H1 (cell line): ENCODE measurements around the gene RPLP2. TPM values are rescaled to one million over a fixed set of nuclear protein-coding genes. Genes with fewer than 3 reads are reported as not detected.

Experiments used
- CTCF ChIA-PET: fragments of 300-600 bp; sonication (Branson Sonifier 250); formaldehyde crosslinking; loops from one replicate; lab custom pipeline; 2021; ENCODE audit not compliant: partially characterized antibody; lab: Charles Lee
- POLR2A ChIA-PET: fragments of 300-600 bp; sonication (Branson Sonifier 250); formaldehyde crosslinking; loops from one replicate; lab custom pipeline; 2021; ENCODE audit warnings: inconsistent platforms; ENCODE audit not compliant: partially characterized antibody; lab: Charles Lee
- DNase-seq, 2 experiments: peaks; one replicate each; pipeline versions ENCODE4 v3.0.0 to v3.0.0-alpha.2; 2010 to 2022; ENCODE audit warnings: low spot score in 2 of 2, low read depth in 1 of 2, mixed read lengths in 1 of 2
- FAIRE-seq: peaks from 2 replicates; lab custom pipeline; 2011; peaks lifted over from hg19 to GRCh38; lab: Jason Lieb, UNC
- H2AFZ ChIP-seq: 2 replicates; pipeline ENCODE4 v1.8.1; 2012; ENCODE audit warnings: low read length, inconsistent platforms
- H2AK5ac ChIP-seq: 2 replicates; pipeline ENCODE4 v1.6.1; 2013; ENCODE audit warnings: low read depth, low read length
- H2BK120ac ChIP-seq: replicated peaks from 2 replicates; pipeline ENCODE3; 2013; ENCODE audit warnings: low read depth, low read length, inconsistent platforms
- H2BK12ac ChIP-seq: 2 replicates; pipeline ENCODE4 v1.6.1; 2013; ENCODE audit warnings: low read depth, low read length
- H2BK15ac ChIP-seq: 2 replicates; pipeline ENCODE4 v1.6.1; 2013; ENCODE audit warnings: low read length
- H2BK20ac ChIP-seq: 2 replicates; pipeline ENCODE4 v1.6.1; 2013; ENCODE audit warnings: low read length
- H2BK5ac ChIP-seq: 2 replicates; pipeline ENCODE4 v1.6.1; 2013; ENCODE audit warnings: low read depth, low read length
- H3K14ac ChIP-seq: 2 replicates; pipeline ENCODE4 v1.6.1; 2013; ENCODE audit warnings: inconsistent platforms; ENCODE audit not compliant: insufficient read length
- H3K18ac ChIP-seq: 2 replicates; pipeline ENCODE4 v1.6.1; 2013; ENCODE audit warnings: low read length; ENCODE audit errors: extremely low read depth
- H3K23ac ChIP-seq: 2 replicates; pipeline ENCODE4 v1.6.1; 2013; ENCODE audit warnings: inconsistent platforms; ENCODE audit not compliant: insufficient read length
- H3K23me2 ChIP-seq: 2 replicates; pipeline ENCODE4 v1.6.1; 2013; ENCODE audit warnings: low read depth, low read length
- H3K27ac ChIP-seq: 2 replicates; pipeline ENCODE4 v1.6.1; 2011; ENCODE audit warnings: low read depth, low read length, inconsistent platforms
- H3K27me3 ChIP-seq, 4 experiments: replicated peaks in 1 of 4; 1 replicate in 1 of 4; 2 replicates in 3 of 4; pipeline versions ENCODE4 v1.6.1 to v1.8.1; 2011 to 2013; ENCODE audit warnings: low read length in 3 of 4, mild to moderate bottlenecking in 3 of 4, inconsistent platforms in 2 of 4, mixed read lengths in 2 of 4, moderate library complexity in 1 of 4; ENCODE audit not compliant: control insufficient read depth in 3 of 4, insufficient read depth in 3 of 4; ENCODE audit errors: extremely low read depth in 1 of 4
- H3K36me3 ChIP-seq, 4 experiments: 2 replicates each; pipeline versions ENCODE4 v1.6.1 to v1.8.1; 2011 to 2013; ENCODE audit warnings: mild to moderate bottlenecking in 4 of 4, low read length in 3 of 4, moderate library complexity in 2 of 4, control low read depth in 1 of 4, inconsistent platforms in 1 of 4; ENCODE audit not compliant: insufficient read depth in 4 of 4, control insufficient read depth in 2 of 4
- H3K4ac ChIP-seq: replicated peaks from 2 replicates; pipeline ENCODE3; 2013; ENCODE audit warnings: low read length, low read depth, mixed read lengths, inconsistent platforms; ENCODE audit not compliant: insufficient read length
- H3K4me1 ChIP-seq, 4 experiments: replicated peaks in 1 of 4; 1 replicate in 1 of 4; 2 replicates in 3 of 4; pipeline versions ENCODE4 v1.6.1 to v1.8.1; 2011 to 2013; ENCODE audit warnings: low read length in 3 of 4, inconsistent platforms in 2 of 4, mixed read lengths in 1 of 4; ENCODE audit not compliant: insufficient read depth in 4 of 4, control insufficient read depth in 3 of 4
- H3K4me2 ChIP-seq, 2 experiments: 2 replicates each; pipeline versions ENCODE4 v1.6.1 to v1.8.1; 2011 to 2013; ENCODE audit warnings: low read depth in 2 of 2, low read length in 2 of 2, control low read depth in 1 of 2, inconsistent platforms in 1 of 2, mild to moderate bottlenecking in 1 of 2; ENCODE audit not compliant: insufficient read depth in 1 of 2
- H3K4me3 ChIP-seq, 4 experiments: fragments of 200-600, 300-600 bp in 1 of 4; sonication (generic), shearing (Covaris generic), sonication (Bioruptor Twin) in 1 of 4; 2 replicates each; pipeline versions ENCODE4 v1.5.1 to v1.8.1; 2011 to 2016; ENCODE audit warnings: low read length in 4 of 4, low read depth in 3 of 4, control low read depth in 2 of 4, inconsistent platforms in 2 of 4, mild to moderate bottlenecking in 2 of 4, mixed read lengths in 1 of 4, moderate library complexity in 1 of 4; ENCODE audit not compliant: insufficient read depth in 2 of 4; ENCODE audit errors: extremely low read depth in 1 of 4
- H3K56ac ChIP-seq: replicated peaks from 2 replicates; pipeline ENCODE3; 2013; ENCODE audit warnings: low read depth, mild to moderate bottlenecking, mixed read lengths, low read length, inconsistent platforms; ENCODE audit not compliant: insufficient read length
- H3K79me1 ChIP-seq: 2 replicates; pipeline ENCODE4 v1.6.1; 2013; ENCODE audit warnings: low read depth, low read length, control low read depth
- H3K79me2 ChIP-seq, 2 experiments: 2 replicates each; pipeline versions ENCODE4 v1.6.1 to v1.8.1; 2012 to 2013; ENCODE audit warnings: low read length in 2 of 2, mild to moderate bottlenecking in 2 of 2, inconsistent platforms in 1 of 2; ENCODE audit not compliant: insufficient read depth in 2 of 2, control insufficient read depth in 1 of 2
- H3K9ac ChIP-seq, 4 experiments: replicated peaks in 1 of 4; 1 replicate in 1 of 4; 2 replicates in 3 of 4; pipeline versions ENCODE4 v1.6.1 to v1.8.1; 2011 to 2013; ENCODE audit warnings: low read depth in 3 of 4, low read length in 3 of 4, control low read depth in 2 of 4, mild to moderate bottlenecking in 2 of 4, moderate library complexity in 2 of 4, inconsistent platforms in 1 of 4; ENCODE audit errors: extremely low read depth in 1 of 4
- H3K9me3 ChIP-seq, 2 experiments: 2 replicates each; pipeline versions ENCODE4 v1.6.1 to v1.8.1; 2012 to 2013; ENCODE audit warnings: mild to moderate bottlenecking in 2 of 2, moderate library complexity in 2 of 2, control low read depth in 1 of 2, inconsistent platforms in 1 of 2, low read depth in 1 of 2, low read length in 1 of 2, mixed read lengths in 1 of 2; ENCODE audit not compliant: insufficient read depth in 2 of 2
- H4K20me1 ChIP-seq, 2 experiments: replicated peaks in 1 of 2; 2 replicates each; pipeline versions ENCODE3 to v1.8.1; 2011 to 2013; ENCODE audit warnings: inconsistent platforms in 2 of 2, low read length in 2 of 2, mild to moderate bottlenecking in 1 of 2; ENCODE audit not compliant: insufficient read depth in 2 of 2, control insufficient read depth in 1 of 2
- H4K5ac ChIP-seq: 2 replicates; pipeline ENCODE4 v1.6.1; 2013; ENCODE audit warnings: low read length, low read depth, mixed read lengths, inconsistent platforms; ENCODE audit not compliant: insufficient read length
- H4K8ac ChIP-seq: 2 replicates; pipeline ENCODE4 v1.8.0; 2013; ENCODE audit warnings: mild to moderate bottlenecking, moderate library complexity, low read length, inconsistent platforms; ENCODE audit not compliant: insufficient read depth; ENCODE audit errors: extremely low read depth
- H4K91ac ChIP-seq: replicated peaks from 2 replicates; pipeline ENCODE3; 2013; ENCODE audit warnings: low read length, mixed read lengths, inconsistent platforms; ENCODE audit not compliant: insufficient read length
- CTBP2 ChIP-seq: IDR thresholded peaks from 2 replicates; pipeline ENCODE4 v1.7.0; 2011; ENCODE audit warnings: borderline replicate concordance, mild to moderate bottlenecking, moderate library complexity, mixed read lengths, low read length; ENCODE audit not compliant: insufficient read depth, insufficient read length
- FOSL1 ChIP-seq: IDR thresholded peaks from 2 replicates; pipeline ENCODE4 v1.6.1; 2011; ENCODE audit warnings: mild to moderate bottlenecking, low read depth, low read length, moderate library complexity; ENCODE audit not compliant: insufficient read depth
- JUN ChIP-seq: IDR thresholded peaks from 2 replicates; pipeline ENCODE4 v1.6.1; 2011; ENCODE audit warnings: low read depth, mild to moderate bottlenecking, improper control_type of control experiment, low read length
- POLR2A ChIP-seq, 2 experiments: IDR thresholded peaks; 1 replicate in 1 of 2; 2 replicates in 1 of 2; pipeline ENCODE4 v1.6.1; 2011; ENCODE audit warnings: low read depth in 2 of 2, low read length in 2 of 2, mild to moderate bottlenecking in 2 of 2; ENCODE audit errors: control extremely low read depth in 1 of 2
- POLR2AphosphoS5 ChIP-seq: IDR thresholded peaks from 2 replicates; pipeline ENCODE4 v1.6.1; 2011; ENCODE audit warnings: low read depth, low read length
- POU5F1 ChIP-seq: IDR thresholded peaks from 2 replicates; pipeline ENCODE4 v1.6.1; 2011; ENCODE audit warnings: low read depth, mild to moderate bottlenecking, low read length, moderate library complexity
- RAD21 ChIP-seq, 2 experiments: IDR thresholded peaks in 1 of 2; conservative IDR thresholded peaks in 1 of 2; 2 replicates each; pipeline ENCODE4 v1.6.1; 2011; ENCODE audit warnings: low read depth in 2 of 2, low read length in 2 of 2, improper control_type of control experiment in 1 of 2, inconsistent platforms in 1 of 2, mild to moderate bottlenecking in 1 of 2, moderate library complexity in 1 of 2
- SP2 ChIP-seq: IDR thresholded peaks from 2 replicates; pipeline ENCODE4 v1.6.1; 2012; ENCODE audit warnings: mild to moderate bottlenecking, low read length, inconsistent platforms
- TCF12 ChIP-seq: IDR thresholded peaks from 2 replicates; pipeline ENCODE4 v1.6.1; 2011; ENCODE audit warnings: low read depth, mild to moderate bottlenecking, low read length
- USF2 ChIP-seq: IDR thresholded peaks from 2 replicates; pipeline ENCODE4 v1.6.1; 2011; ENCODE audit warnings: low read length, improper control_type of control experiment
- WGBS, 2 experiments: shearing (Covaris generic) in 1 of 2; methylation state at CpG; one replicate each; pipeline versions ENCODE4 v1.1.6 to v1.1.7; 2013 to 2015; ENCODE audit warnings: low lambda C conversion rate in 2 of 2, mixed read lengths in 2 of 2, inconsistent platforms in 1 of 2, low coverage in 1 of 2, missing lambda C conversion rate in 1 of 2; ENCODE audit not compliant: insufficient replicate concordance in 2 of 2, insufficient coverage in 1 of 2, insufficient read length in 1 of 2; ENCODE audit errors: extremely low coverage in 1 of 2, missing lambda C conversion rate in 1 of 2; 5-methylcytosine and 5-hydroxymethylcytosine counted together
- polyA plus RNA-seq, 7 experiments: library from polyadenylated mRNA; depleted of rRNA in 3 of 7; stranded (reverse) in 5 of 7; unstranded in 2 of 7; fragments of >200 nt in 5 of 7; fragments of 200-250 nt in 2 of 7; gene quantifications; 1 replicate in 5 of 7; 2 replicates in 1 of 7; 4 replicates in 1 of 7; pipeline versions ENCODE4 v1.2.1 to v1.2.3, GENCODE V29; 2011 to 2013; ENCODE audit warnings: missing spikeins in 2 of 7, mixed read lengths in 2 of 7
- total RNA-seq: library from RNA; stranded (reverse); fragmentation: NEBNext Ultra II Directional; extraction: Animal tissue kit (Norgen Biotek cat#: 25700); gene quantifications from 2 replicates; pipeline ENCODE4 v1.2.1, GENCODE V29; 2021

The RPLP2 gene
- total and polyA plus RNA-seq, 2 of the 8 experiments (the other 6 are each of a cell fraction or from before 2014, with no cell fraction given) = 1,789 to 2,106 TPM

GRCh38 chr11:815675-816432, 6.1 kb downstream of the RPLP2 start:
- no peak overlapping the region for H2AFZ ChIP-seq
- no peak overlapping the region for H4K91ac ChIP-seq
- peaks cover 3 to 19% (median 10%) of the 10 kb centered on the region in 4 experiments; a peak in 6 of 7 replicates for H3K4me1 ChIP-seq
- H3K36me3 ChIP-seq = peaks cover 16 to 28% (median 25%) of the 10 kb centered on the region in 4 experiments
- ChIA-PET CTCF (interaction anchor here (0.9 to 1.4 kb wide), 4 partner anchors 11 to 22 kb away, joined by 3 to 5 read pairs (median 4); partner anchors contain the start of gene PIDD1), POLR2A (interaction anchor here (1.7 to 53.0 kb wide), 3 partner anchors 5 to 72 kb away, joined by 4 to 1917 read pairs (median 1917); partner anchors contain the start of genes CD151, CEND1, CRACR2B and PIDD1)
- no peak overlapping the region for H3K4ac ChIP-seq
- peaks cover 8% of the 10 kb centered on the region; the same call in 1 of the 2 replicates for H3K23me2 ChIP-seq
- no peak overlapping the region for H3K56ac ChIP-seq
- no peak overlapping the region; the same call in 1 of the 2 replicates for H2BK12ac ChIP-seq
- H2AK5ac ChIP-seq = no peak overlapping the region
- no peak overlapping the region for H3K4me2 ChIP-seq
- no peaks in the 10 kb centered on the region; a peak in 2 of 7 replicates for H3K27me3 ChIP-seq
- peaks cover under 1% of the 10 kb centered on the region for H3K79me1 ChIP-seq
- no peak overlapping the region for H3K18ac ChIP-seq
- peaks cover 10 to 23% of the 10 kb centered on the region in 2 experiments for H4K20me1 ChIP-seq
- H2BK15ac ChIP-seq = no peak overlapping the region
- peaks cover 0 to 20% of the 10 kb centered on the region in 2 experiments; a peak in 2 of 4 replicates for H3K79me2 ChIP-seq
- DNase-seq = no peak
- no peak overlapping the region for H3K23ac ChIP-seq
- H2BK120ac ChIP-seq = no peak overlapping the region
- H4K5ac ChIP-seq = no peak overlapping the region
- no peak overlapping the region for H3K27ac ChIP-seq
- no peak overlapping the region for H3K4me3 ChIP-seq
- WGBS, 2 experiments = 88% methylated on average over 11 of the region's 11 CpGs; no CpG with 5 or more reads in 1 of the 2 experiments
- FAIRE-seq = no peak
- no peak overlapping the region for H4K8ac ChIP-seq
- 0 out of 2 replicates have a peak overlapping the region, but pooled peaks have one; percentile 2 for H2BK5ac ChIP-seq
- H3K9me3 ChIP-seq = no peaks in the 10 kb centered on the region
- H3K14ac ChIP-seq = no peak overlapping the region
- no peak overlapping the region for H2BK20ac ChIP-seq
- no peak overlapping the region for H3K9ac ChIP-seq
- no peak for TF ChIP-seq FOSL1
- TF ChIP-seq POLR2A (IDR thresholded peaks at IDR 0.05; ENCODE audit: control extremely low read depth in 1 of 2, low read depth in 2 of 2, low read length in 2 of 2) = peak in 1 of 2 experiments; percentile 33; a peak in 1 of 3 replicates
- no peak for TF ChIP-seq SP2
- no peak for TF ChIP-seq RAD21 (IDR thresholded peaks at IDR 0.05 in 1 of 2, conservative IDR thresholded peaks at IDR 0.05 in 1 of 2; ENCODE audit: low read depth in 2 of 2, low read length in 2 of 2)
- no peak for TF ChIP-seq POU5F1
- TF ChIP-seq TCF12 = no peak
- TF ChIP-seq CTBP2 = no peak
- peak; percentile 54; the same call in 1 of the 2 replicates for TF ChIP-seq POLR2AphosphoS5
- TF ChIP-seq USF2 = no peak
- no peak for TF ChIP-seq JUN
